Measurements from ENCODE around the gene SPAG9. TPM values are rescaled to one million over a fixed set of nuclear protein-coding genes. Genes with fewer than 3 reads are reported as not detected.

Gene SPAG9
- total RNA-seq, 4 donors from 2014 or later = 39.4 to 211 (median 107) TPM

DNA sequence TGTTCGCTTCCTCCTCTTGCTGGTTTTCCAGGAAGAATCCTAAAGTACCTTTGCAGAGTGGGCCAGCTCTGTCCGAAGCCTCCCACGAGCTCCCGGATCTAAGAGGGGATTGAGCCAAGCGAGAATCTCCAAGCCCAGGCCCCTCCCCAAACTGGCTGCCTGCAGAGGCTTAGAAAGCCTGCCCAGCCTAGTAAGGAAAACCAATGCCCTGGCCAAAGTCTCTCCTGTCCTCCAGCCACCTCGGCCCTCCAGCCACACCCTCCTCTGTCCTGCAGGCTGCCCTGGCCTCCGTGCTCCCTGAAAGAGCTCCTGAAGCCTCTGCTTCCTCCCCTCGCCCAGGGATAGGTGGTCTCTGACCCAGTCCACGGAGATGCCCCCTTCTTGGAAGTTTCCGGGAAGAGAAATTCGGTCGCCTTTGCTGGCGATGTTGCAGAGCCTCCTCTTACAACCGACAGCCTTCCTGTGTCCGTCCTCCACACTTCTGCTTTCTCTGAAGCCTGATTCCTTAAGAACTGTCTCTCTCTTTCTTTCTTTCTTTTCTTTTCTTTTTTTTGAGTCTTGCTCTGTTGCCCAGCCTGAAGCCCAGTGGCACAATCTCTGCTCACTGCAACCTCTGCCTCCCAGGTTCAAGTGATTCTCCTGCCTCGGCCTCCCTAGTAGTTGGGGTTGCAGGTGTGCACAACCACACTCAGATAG lies 199.6 kb downstream of the SPAG9 start:
- H3K4me1 ChIP-seq = no peaks in the 10 kb centered on the region
- H3K27me3 ChIP-seq = no peaks in the 10 kb centered on the region
- H3K27ac ChIP-seq = no peak overlapping the region
- H3K9me3 ChIP-seq = no peaks in the 10 kb centered on the region
- TF ChIP-seq POLR2A (IDR thresholded peaks at IDR 0.05) = no peak
- TF ChIP-seq, protein P1, sequence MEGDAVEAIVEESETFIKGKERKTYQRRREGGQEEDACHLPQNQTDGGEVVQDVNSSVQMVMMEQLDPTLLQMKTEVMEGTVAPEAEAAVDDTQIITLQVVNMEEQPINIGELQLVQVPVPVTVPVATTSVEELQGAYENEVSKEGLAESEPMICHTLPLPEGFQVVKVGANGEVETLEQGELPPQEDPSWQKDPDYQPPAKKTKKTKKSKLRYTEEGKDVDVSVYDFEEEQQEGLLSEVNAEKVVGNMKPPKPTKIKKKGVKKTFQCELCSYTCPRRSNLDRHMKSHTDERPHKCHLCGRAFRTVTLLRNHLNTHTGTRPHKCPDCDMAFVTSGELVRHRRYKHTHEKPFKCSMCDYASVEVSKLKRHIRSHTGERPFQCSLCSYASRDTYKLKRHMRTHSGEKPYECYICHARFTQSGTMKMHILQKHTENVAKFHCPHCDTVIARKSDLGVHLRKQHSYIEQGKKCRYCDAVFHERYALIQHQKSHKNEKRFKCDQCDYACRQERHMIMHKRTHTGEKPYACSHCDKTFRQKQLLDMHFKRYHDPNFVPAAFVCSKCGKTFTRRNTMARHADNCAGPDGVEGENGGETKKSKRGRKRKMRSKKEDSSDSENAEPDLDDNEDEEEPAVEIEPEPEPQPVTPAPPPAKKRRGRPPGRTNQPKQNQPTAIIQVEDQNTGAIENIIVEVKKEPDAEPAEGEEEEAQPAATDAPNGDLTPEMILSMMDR (IDR thresholded peaks at IDR 0.05) = no peak
- H3K36me3 ChIP-seq = no peaks in the 10 kb centered on the region
- intact Hi-C loops (cut with DNase I; ENCODE audit: low total_unique reads) = no loop called here
- no peak for DNase-seq
- no peak overlapping the region for H3K4me3 ChIP-seq

DNA sequence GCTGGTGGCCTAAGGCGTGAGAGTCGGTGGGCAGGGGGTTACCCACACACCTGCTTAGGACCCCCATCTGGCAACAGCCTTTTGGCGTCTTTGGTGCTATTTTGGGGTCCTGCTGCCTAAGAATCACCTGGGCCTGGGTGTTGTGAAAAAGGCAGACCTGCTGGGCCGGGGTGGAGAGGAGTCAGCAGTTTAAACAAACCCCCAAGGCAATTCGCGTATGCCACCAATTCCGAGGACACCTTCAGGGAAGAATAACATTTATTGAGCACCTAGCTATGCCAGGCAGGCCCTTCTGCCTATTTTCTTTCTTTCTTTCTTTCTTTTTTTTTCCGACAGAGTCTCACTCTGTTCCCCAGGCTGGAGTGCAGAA lies 200.6 kb downstream of the SPAG9 start:
- Histone ChIP-seq H3K9me3 (no peaks in the 10 kb centered on the region), H3K4me1 (no peaks in the 10 kb centered on the region), H3K27ac (peak overlapping the region; percentile 5 to 51), H3K27me3 (no peaks in the 10 kb centered on the region), H3K36me3 (no peaks in the 10 kb centered on the region), H3K4me3 (no peak overlapping the region)
- intact Hi-C loops (cut with DNase I; ENCODE audit: low total_unique reads) = no loop called here
- DNase-seq = no peak
- no peak for TF ChIP-seq POLR2A (IDR thresholded peaks at IDR 0.05)
- TF ChIP-seq, protein P1 (IDR thresholded peaks at IDR 0.05) = no peak

DNA sequence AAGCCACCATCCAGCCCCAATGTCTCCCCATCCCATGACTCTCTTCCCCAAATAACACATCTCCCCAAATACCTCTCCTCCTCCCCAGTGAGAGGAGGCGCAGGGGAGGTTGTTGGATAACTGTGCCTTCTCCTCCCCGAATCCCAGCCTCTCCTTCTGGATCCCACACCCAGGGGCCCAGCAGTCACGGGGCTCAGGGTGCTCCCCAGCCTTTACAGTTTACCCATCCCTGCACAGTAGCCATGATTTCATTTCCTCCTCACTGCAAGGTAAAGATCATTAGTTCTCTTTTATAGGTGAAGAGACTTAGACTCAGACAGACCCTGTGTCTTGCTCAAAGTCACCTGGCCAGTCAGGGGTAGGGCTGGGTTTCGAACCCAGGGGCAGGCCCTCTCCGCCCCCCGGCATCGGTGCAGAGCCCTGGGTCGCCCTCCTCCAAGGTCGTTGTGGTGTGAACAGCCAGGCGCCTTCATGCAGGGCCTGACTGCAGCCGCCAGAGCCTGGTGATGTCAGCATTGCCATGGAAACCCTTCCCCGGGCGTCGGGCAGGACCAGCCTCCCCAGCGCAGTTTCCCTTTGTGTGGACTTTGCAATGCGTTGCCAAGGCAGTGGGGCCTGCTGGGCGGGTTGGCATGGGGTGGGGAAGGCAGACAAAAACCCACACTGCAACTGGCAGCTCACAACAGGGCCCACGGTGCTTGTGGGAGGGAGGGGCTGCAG lies 201.2 kb downstream of the SPAG9 start:
- H3K27ac ChIP-seq = peak overlapping the region; percentile 5 to 51
- intact Hi-C loops (cut with DNase I; ENCODE audit: low total_unique reads) = no loop called here
- no peaks in the 10 kb centered on the region for H3K36me3 ChIP-seq
- H3K4me3 ChIP-seq = no peak overlapping the region
- no peaks in the 10 kb centered on the region for H3K9me3 ChIP-seq
- TF ChIP-seq POLR2A (IDR thresholded peaks at IDR 0.05) = peak in 1 of 2 donors; percentile 17
- TF ChIP-seq, protein P1 (IDR thresholded peaks at IDR 0.05) = no peak
- peak; percentile 77 to 80 for DNase-seq
- H3K4me1 ChIP-seq = no peaks in the 10 kb centered on the region
- no peaks in the 10 kb centered on the region for H3K27me3 ChIP-seq

DNA sequence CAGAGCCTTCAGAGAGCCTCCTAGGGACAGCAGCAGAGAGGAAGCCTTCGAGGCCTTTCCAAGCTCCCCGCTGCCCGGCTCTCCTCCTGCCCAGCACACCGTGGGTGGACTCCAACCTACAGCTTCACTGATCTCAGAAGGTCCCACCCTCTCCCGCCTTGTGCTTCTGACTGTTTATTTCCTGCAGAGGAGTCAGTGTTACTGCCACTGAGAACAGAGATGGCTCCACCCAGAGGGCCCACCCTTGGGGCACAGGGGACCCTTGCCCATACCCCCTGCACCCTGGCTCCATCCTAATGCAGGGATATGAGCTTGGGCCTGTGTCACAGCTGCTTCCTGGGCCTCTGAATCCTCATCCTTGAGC lies 201.8 kb downstream of the SPAG9 start:
- no peaks in the 10 kb centered on the region for H3K9me3 ChIP-seq
- H3K36me3 ChIP-seq = no peaks in the 10 kb centered on the region
- peak overlapping the region in 1 of 2 donors; percentile 8 for H3K27ac ChIP-seq
- H3K4me3 ChIP-seq = no peak overlapping the region
- no peaks in the 10 kb centered on the region for H3K27me3 ChIP-seq
- intact Hi-C loops (cut with DNase I; ENCODE audit: low total_unique reads) = no loop called here
- no peaks in the 10 kb centered on the region for H3K4me1 ChIP-seq
- DNase-seq = no peak
- TF ChIP-seq, protein P1 (IDR thresholded peaks at IDR 0.05) = no peak
- TF ChIP-seq POLR2A (IDR thresholded peaks at IDR 0.05) = no peak
